HCT116 (cell line): ENCODE data around the gene KCNK10.

ENCODE experiments used
- EZH2phosphoT487 ChIP-seq: fragments of 200-600 bp; IDR thresholded peaks from 2 replicates; pipeline ENCODE4 v1.6.1; 2018; ENCODE audit warnings: antibody characterized with exemption, borderline replicate concordance
- RAD21 ChIP-seq: IDR thresholded peaks from 2 replicates; pipeline ENCODE4 v1.6.1; 2012; ENCODE audit warnings: low read depth, mild to moderate bottlenecking
- ZBTB33 ChIP-seq: IDR thresholded peaks from 2 replicates; pipeline ENCODE4 v1.6.1; 2011; ENCODE audit warnings: mild to moderate bottlenecking, low read length, moderate library complexity; ENCODE audit not compliant: insufficient replicate concordance; ENCODE audit errors: extremely low read depth

- TF ChIP-seq ZBTB33 = no peak
- TF ChIP-seq RAD21 = no peak
- TF ChIP-seq EZH2phosphoT487 = no peak
Observed at GRCh38 chr14:88300817-88301216, 22.3 kb downstream of the KCNK10 start.
